ENCODE data around the gene DOCK2.

The DOCK2 gene

DNA sequence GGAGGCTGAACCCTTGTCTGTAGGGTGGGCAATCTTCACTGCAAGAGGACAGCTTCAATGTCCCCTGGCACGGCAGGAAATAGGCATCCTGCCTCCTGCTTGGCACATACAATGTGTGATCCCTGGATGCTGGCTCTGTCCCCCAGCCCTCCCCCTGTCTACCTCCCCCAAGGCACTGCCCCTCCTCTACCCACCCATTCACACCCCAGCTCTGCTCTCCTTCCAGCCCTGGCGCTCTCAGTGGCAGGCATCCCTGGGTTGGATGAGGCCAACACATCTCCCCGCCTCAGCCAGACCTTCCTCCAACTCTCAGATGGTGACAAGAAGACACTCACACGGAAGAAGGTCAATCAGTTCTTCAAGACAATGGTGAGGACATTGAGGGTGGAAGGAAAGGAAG is 444.5 kb downstream of the DOCK2 start:
- H3K79me2 ChIP-seq (ENCODE audit: control insufficient read depth, low read length), result no peaks in the 10 kb centered on the region
- no peaks in the 10 kb centered on the region for H3F3A ChIP-seq (ENCODE audit: control insufficient read depth, insufficient read depth)
- H3K4me2 ChIP-seq (ENCODE audit: low read length), result no peak overlapping the region
- no peaks in the 10 kb centered on the region for H4K20me1 ChIP-seq (ENCODE audit: control insufficient read depth, insufficient read depth, low read depth, low read length)
- no peaks in the 10 kb centered on the region for H3K9me2 ChIP-seq (replicated peaks; ENCODE audit: control insufficient read depth, low read length)
- H3K27me3 ChIP-seq (ENCODE audit: control insufficient read depth, low read length), result no peaks in the 10 kb centered on the region
- no peak for TF ChIP-seq EZH2phosphoT487 (IDR thresholded peaks at IDR 0.05; ENCODE audit: borderline replicate concordance, low read length)
- TF ChIP-seq, protein P1, sequence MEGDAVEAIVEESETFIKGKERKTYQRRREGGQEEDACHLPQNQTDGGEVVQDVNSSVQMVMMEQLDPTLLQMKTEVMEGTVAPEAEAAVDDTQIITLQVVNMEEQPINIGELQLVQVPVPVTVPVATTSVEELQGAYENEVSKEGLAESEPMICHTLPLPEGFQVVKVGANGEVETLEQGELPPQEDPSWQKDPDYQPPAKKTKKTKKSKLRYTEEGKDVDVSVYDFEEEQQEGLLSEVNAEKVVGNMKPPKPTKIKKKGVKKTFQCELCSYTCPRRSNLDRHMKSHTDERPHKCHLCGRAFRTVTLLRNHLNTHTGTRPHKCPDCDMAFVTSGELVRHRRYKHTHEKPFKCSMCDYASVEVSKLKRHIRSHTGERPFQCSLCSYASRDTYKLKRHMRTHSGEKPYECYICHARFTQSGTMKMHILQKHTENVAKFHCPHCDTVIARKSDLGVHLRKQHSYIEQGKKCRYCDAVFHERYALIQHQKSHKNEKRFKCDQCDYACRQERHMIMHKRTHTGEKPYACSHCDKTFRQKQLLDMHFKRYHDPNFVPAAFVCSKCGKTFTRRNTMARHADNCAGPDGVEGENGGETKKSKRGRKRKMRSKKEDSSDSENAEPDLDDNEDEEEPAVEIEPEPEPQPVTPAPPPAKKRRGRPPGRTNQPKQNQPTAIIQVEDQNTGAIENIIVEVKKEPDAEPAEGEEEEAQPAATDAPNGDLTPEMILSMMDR (IDR thresholded peaks at IDR 0.05; ENCODE audit: low read depth, low read length, poor library complexity, severe bottlenecking), result no peak
- H3K4me3 ChIP-seq (ENCODE audit: low read length), result no peak overlapping the region
- H3K9me3 ChIP-seq (ENCODE audit: control insufficient read depth, insufficient read depth, low read length), result no peaks in the 10 kb centered on the region
- H3K27ac ChIP-seq (ENCODE audit: low read depth, low read length), result no peak overlapping the region
- peaks cover 85% of the 10 kb centered on the region for H3K36me3 ChIP-seq (ENCODE audit: control insufficient read depth, low read length)
- H3K4me1 ChIP-seq (ENCODE audit: control insufficient read depth, low read length), result no peaks in the 10 kb centered on the region

DNA sequence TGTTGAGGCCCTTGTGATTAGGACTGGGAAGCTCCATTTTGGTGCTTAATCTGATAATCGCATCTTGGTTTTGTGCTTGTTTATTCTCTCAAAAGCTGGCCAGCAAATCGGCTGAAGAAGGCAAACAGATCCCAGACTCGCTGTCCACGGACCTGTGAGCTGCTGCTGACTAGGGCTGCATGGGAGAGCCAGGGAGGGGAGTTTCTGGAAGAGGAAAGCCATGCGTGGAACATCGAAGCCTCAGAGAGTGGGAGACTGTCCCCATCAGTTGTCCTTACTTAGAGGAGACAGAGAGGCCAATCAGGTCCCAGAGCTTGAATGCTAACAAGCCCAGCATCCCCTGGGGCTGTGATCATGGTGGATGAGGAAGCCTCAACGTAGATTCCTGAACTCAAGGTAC is 445.6 kb downstream of the DOCK2 start:
- no peaks in the 10 kb centered on the region for H3K9me3 ChIP-seq (ENCODE audit: control insufficient read depth, insufficient read depth, low read length)
- no peaks in the 10 kb centered on the region for H4K20me1 ChIP-seq (ENCODE audit: control insufficient read depth, insufficient read depth, low read depth, low read length)
- no peak overlapping the region for H3K4me3 ChIP-seq (ENCODE audit: low read length)
- no peaks in the 10 kb centered on the region for H3F3A ChIP-seq (ENCODE audit: control insufficient read depth, insufficient read depth)
- H3K79me2 ChIP-seq (ENCODE audit: control insufficient read depth, low read length), result no peaks in the 10 kb centered on the region
- H3K4me2 ChIP-seq (ENCODE audit: low read length), result no peak overlapping the region
- no peak overlapping the region for H3K27ac ChIP-seq (ENCODE audit: low read depth, low read length)
- H3K36me3 ChIP-seq (ENCODE audit: control insufficient read depth, low read length), result peaks cover 76% of the 10 kb centered on the region
- H3K4me1 ChIP-seq (ENCODE audit: control insufficient read depth, low read length), result no peaks in the 10 kb centered on the region
- no peaks in the 10 kb centered on the region for H3K9me2 ChIP-seq (replicated peaks; ENCODE audit: control insufficient read depth, low read length)
- H3K27me3 ChIP-seq (ENCODE audit: control insufficient read depth, low read length), result no peaks in the 10 kb centered on the region
- TF ChIP-seq, protein P1 (IDR thresholded peaks at IDR 0.05; ENCODE audit: low read depth, low read length, poor library complexity, severe bottlenecking), result no peak
- no peak for TF ChIP-seq EZH2phosphoT487 (IDR thresholded peaks at IDR 0.05; ENCODE audit: borderline replicate concordance, low read length)

DNA sequence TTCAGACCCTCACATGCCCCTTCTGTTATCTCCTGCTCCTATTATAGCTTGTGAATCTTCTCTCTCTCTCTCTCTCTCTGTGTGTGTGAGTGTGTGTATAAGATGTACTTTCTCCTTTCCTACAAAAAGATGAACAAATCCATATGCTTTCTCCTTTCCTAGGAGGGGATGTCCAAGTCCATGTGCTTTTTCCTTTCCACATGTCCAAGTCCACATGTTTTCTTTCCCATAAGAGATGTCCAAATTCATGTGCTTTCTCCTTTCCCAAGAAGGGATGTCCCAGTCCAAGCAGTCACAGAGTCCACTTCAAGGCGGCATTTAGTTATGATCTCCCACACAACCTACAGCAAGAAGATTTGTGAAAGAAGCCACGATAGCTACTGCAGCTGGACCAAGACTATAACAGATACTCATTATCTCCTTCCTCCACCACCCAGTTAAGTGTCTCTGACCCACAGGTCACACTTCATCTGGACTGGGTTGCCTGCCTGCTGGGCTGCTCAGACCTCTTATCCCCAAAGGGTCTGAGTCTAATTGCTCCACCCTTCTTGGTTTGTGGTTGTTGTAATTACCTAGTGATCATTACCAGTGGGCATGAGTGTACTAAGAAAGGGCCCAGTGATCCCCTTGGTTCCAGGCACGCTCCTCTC is 450.2 kb downstream of the DOCK2 start:
- Histone ChIP-seq H4K20me1 (ENCODE audit: control insufficient read depth, insufficient read depth, low read depth, low read length) (no peaks in the 10 kb centered on the region), H3K79me2 (ENCODE audit: control insufficient read depth, low read length) (no peaks in the 10 kb centered on the region), H3K36me3 (ENCODE audit: control insufficient read depth, low read length) (peaks cover 30% of the 10 kb centered on the region)

More for the DNA sequence above, 450.2 kb downstream of the DOCK2 start:
- Histone ChIP-seq H3K27me3 (ENCODE audit: control insufficient read depth, low read length) (no peaks in the 10 kb centered on the region), H3K27ac (ENCODE audit: low read depth, low read length) (no peak overlapping the region), H3K9me2 (replicated peaks; ENCODE audit: control insufficient read depth, low read length) (no peaks in the 10 kb centered on the region), H3K9me3 (ENCODE audit: control insufficient read depth, insufficient read depth, low read length) (no peaks in the 10 kb centered on the region), H3K4me1 (ENCODE audit: control insufficient read depth, low read length) (no peaks in the 10 kb centered on the region), H3F3A (ENCODE audit: control insufficient read depth, insufficient read depth) (no peaks in the 10 kb centered on the region), H3K4me2 (ENCODE audit: low read length) (no peak overlapping the region), H3K4me3 (ENCODE audit: low read length) (no peak overlapping the region)
- TF ChIP-seq EZH2phosphoT487 (IDR thresholded peaks at IDR 0.05; ENCODE audit: borderline replicate concordance, low read length), result no peak
- TF ChIP-seq, protein P1 (IDR thresholded peaks at IDR 0.05; ENCODE audit: low read depth, low read length, poor library complexity, severe bottlenecking), result no peak

Data from DOHH2 (cell line).